Stimulated activated naive CD4-positive, alpha-beta T cell (primary cell): ENCODE results near the gene CPZ.

Source experiments
- DNase-seq, 6 experiments: peaks; one replicate each; lab custom pipeline; 2025; lab: John Stamatoyannopoulos, UW

The CPZ gene

GRCh38 chr4:8581094-8581861, 11.3 kb upstream of the CPZ start:
- no peak for DNase-seq

- DNase-seq, result no peak
Observed at GRCh38 chr4:8582016-8582415, 10.5 kb upstream of the CPZ start.

- DNase-seq, result no peak
Observed at GRCh38 chr4:8582436-8582835, 10.1 kb upstream of the CPZ start.

GRCh38 chr4:8582941-8583654, 9.5 kb upstream of the CPZ start:
- no peak for DNase-seq

- no peak for DNase-seq
Observed at GRCh38 chr4:8583655-8584025, 8.9 kb upstream of the CPZ start.

GRCh38 chr4:8585186-8585585, 7.4 kb upstream of the CPZ start:
- DNase-seq, result no peak

- DNase-seq, result no peak
Observed at GRCh38 chr4:8585721-8586212, 6.8 kb upstream of the CPZ start.

GRCh38 chr4:8586246-8586645, 6.3 kb upstream of the CPZ start:
- DNase-seq, result no peak

- DNase-seq, result no peak
Observed at GRCh38 chr4:8586671-8587468, 5.7 kb upstream of the CPZ start.

- no peak for DNase-seq
Observed at GRCh38 chr4:8587469-8588195, 4.9 kb upstream of the CPZ start.

GRCh38 chr4:8588196-8588470, 4.4 kb upstream of the CPZ start:
- DNase-seq, result no peak

GRCh38 chr4:8589336-8589735, 3.2 kb upstream of the CPZ start:
- DNase-seq, result no peak

GRCh38 chr4:8589823-8590545, 2.6 kb upstream of the CPZ start:
- no peak for DNase-seq

GRCh38 chr4:8590546-8590880, 2.1 kb upstream of the CPZ start:
- DNase-seq, result no peak

GRCh38 chr4:8591114-8591513, 1.5 kb upstream of the CPZ start:
- DNase-seq, result no peak

GRCh38 chr4:8591626-8592365, 769 bp upstream of the CPZ start:
- no peak for DNase-seq

- no peak for DNase-seq
Observed at GRCh38 chr4:8593264-8594096, 915 bp downstream of the CPZ start.

GRCh38 chr4:8594097-8595038, 1.8 kb downstream of the CPZ start:
- no peak for DNase-seq
